Lung (tissue), 12 donors: ENCODE measurements around the gene SAMD1. TPM values are rescaled to one million over a fixed set of nuclear protein-coding genes. Genes with fewer than 3 reads are reported as not detected.

Experiments
- ATAC-seq: fragments of 200-7000 bp; cut with Tn5 transposase; one replicate; pipeline ENCODE4 v1.9.1; 2020; ENCODE audit warnings: moderate number of reproducible peaks; ENCODE audit not compliant: insufficient read depth, low FRiP score
- DNase-seq, 3 donors: peaks; one replicate each; pipeline ENCODE4 v3.0.0-alpha.2; 2013 to 2017
- H3K27ac ChIP-seq, 2 donors: one replicate each; pipeline ENCODE4 v1.5.1; 2013; ENCODE audit warnings: mild to moderate bottlenecking in 2 of 2, moderate library complexity in 2 of 2, control low read depth in 1 of 2, inconsistent platforms in 1 of 2, low read depth in 1 of 2, low read length in 1 of 2
- H3K27me3 ChIP-seq, 3 donors: one replicate each; pipeline ENCODE4 v1.5.1; 2013; ENCODE audit warnings: low read length in 2 of 3; ENCODE audit not compliant: control insufficient read depth in 3 of 3, insufficient read depth in 3 of 3
- H3K36me3 ChIP-seq, 4 donors: one replicate each; pipeline ENCODE4 v1.5.1; 2013; ENCODE audit warnings: low read length in 4 of 4, mild to moderate bottlenecking in 1 of 4, moderate library complexity in 1 of 4; ENCODE audit not compliant: control insufficient read depth in 4 of 4, insufficient read depth in 4 of 4
- H3K4me1 ChIP-seq, 5 donors: one replicate each; pipeline ENCODE4 v1.5.1; 2013; ENCODE audit warnings: low read length in 5 of 5, mild to moderate bottlenecking in 2 of 5, moderate library complexity in 1 of 5; ENCODE audit not compliant: control insufficient read depth in 5 of 5, insufficient read depth in 5 of 5
- H3K4me3 ChIP-seq: one replicate; pipeline ENCODE4 v1.5.1; 2013; ENCODE audit warnings: mild to moderate bottlenecking, control low read depth, moderate library complexity
- H3K9ac ChIP-seq, 2 donors: one replicate each; pipeline ENCODE4 v1.5.1; 2013; ENCODE audit warnings: low read length in 2 of 2, control low read depth in 1 of 2; ENCODE audit not compliant: insufficient read depth in 1 of 2
- H3K9me3 ChIP-seq, 4 donors: one replicate each; pipeline ENCODE4 v1.5.1; 2013; ENCODE audit warnings: low read length in 3 of 4, mild to moderate bottlenecking in 1 of 4, moderate library complexity in 1 of 4; ENCODE audit not compliant: control insufficient read depth in 4 of 4, insufficient read depth in 3 of 4
- CTCF ChIP-seq: IDR thresholded peaks from 2 replicates; pipeline ENCODE4 v1.5.1; 2012; ENCODE audit warnings: mild to moderate bottlenecking; ENCODE audit errors: control extremely low read depth, extremely low read depth
- WGBS, 2 donors: extraction: QIAGEN DNeasy Blood & Tissue Kit; methylation state at CpG; one replicate each; pipeline ENCODE4 v1.1.7; 2013; 5-methylcytosine and 5-hydroxymethylcytosine counted together
- polyA plus RNA-seq, 2 donors: library from polyadenylated mRNA; stranded (reverse); fragments of 200-250 nt; gene quantifications; one replicate each; pipeline ENCODE4 v1.2.1, GENCODE V29; 2013
- total RNA-seq, 2 donors: library from RNA; depleted of rRNA in 1 of 2; stranded (reverse); fragments of >200 nt in 1 of 2; gene quantifications; one replicate each; pipeline ENCODE4 v1.2.1, GENCODE V29; 2014 to 2021
- donor health status: control.
- donor health status: control.
- donor health status: Bipolar disorder and iron deficiency.
- donor health status: healthy.
- donor health status: DM: yes; HTN: yes; CAD: no.

SAMD1 gene
- total and polyA plus RNA-seq, 4 donors, result 32.9 to 48.8 (median 39.4) TPM

GRCh38 chr19:14073261-14073924 lies 17.2 kb downstream of the SAMD1 start:
- Histone ChIP-seq H3K4me1 (peaks cover 0 to 34% (median 3%) of the 10 kb centered on the region in 5 donors), H3K9me3 (no peaks in the 10 kb centered on the region), H3K36me3 (no peaks in the 10 kb centered on the region), H3K9ac (no peak overlapping the region), H3K27me3 (no peaks in the 10 kb centered on the region), H3K4me3 (peak overlapping the region; percentile 40), H3K27ac (peak overlapping the region; percentile 93 to 95)
- DNase-seq, result peak; percentile 76 to 83 (median 79)
- peak; percentile 30 for TF ChIP-seq CTCF
- peak; percentile 50 for ATAC-seq
- 0 to 1% methylated on average over 60 to 106 of the region's 106 CpGs for WGBS, 2 donors

- no peaks in the 10 kb centered on the region for H3K36me3 ChIP-seq
- H3K27ac ChIP-seq, result peak within 1 kb of the TSS; percentile 93 to 95
- peak; percentile 60 for ATAC-seq
- no peak within 1 kb of the TSS for H3K9ac ChIP-seq
- H3K27me3 ChIP-seq, result no peaks in the 10 kb centered on the region
- no peaks in the 10 kb centered on the region for H3K9me3 ChIP-seq
- DNase-seq, result peak in 2 of 3 donors; percentile 16 to 33
- no peak for TF ChIP-seq CTCF
- 1 to 2% methylated on average over 43 to 51 of the region's 51 CpGs for WGBS, 2 donors
- H3K4me3 ChIP-seq, result peak within 1 kb of the TSS; percentile 40
- peaks cover 0 to 34% (median 3%) of the 10 kb centered on the region in 5 donors for H3K4me1 ChIP-seq
These were observed 17.9 kb downstream of the SAMD1 start, which contains the start of gene MISP3 for GRCh38 chr19:14072535-14073260. TSS of gene MISP3 (plus strand) at chr19:14072786. CDS start at chr19:14073310, 524 bp downstream.

GRCh38 chr19:14070268-14071050 lies 20.1 kb downstream of the SAMD1 start:
- 95 to 96% methylated on average over 43 of the region's 43 CpGs for WGBS, 2 donors
- no peak for TF ChIP-seq CTCF
- no peaks in the 10 kb centered on the region for H3K27me3 ChIP-seq
- H3K4me1 ChIP-seq, result peaks cover 0 to 34% (median 3%) of the 10 kb centered on the region in 5 donors
- DNase-seq, result peak in 2 of 3 donors; percentile 19 to 31
- no peaks in the 10 kb centered on the region for H3K36me3 ChIP-seq
- no peaks in the 10 kb centered on the region for H3K9me3 ChIP-seq
- no peak overlapping the region for H3K27ac ChIP-seq
- H3K4me3 ChIP-seq, result no peak overlapping the region
- ATAC-seq, result no peak
- H3K9ac ChIP-seq, result no peak overlapping the region
